Measurements from ENCODE around the gene CTCF. TPM values are rescaled to one million over a fixed set of nuclear protein-coding genes. Genes with fewer than 3 reads are reported as not detected.
A peak's percentile ranks its signal among the peaks of the same experiment; 100 is the strongest.

Gene CTCF
- total and polyA plus RNA-seq, 4 donors = 10.1 to 35.3 (median 15.5) TPM

DNA sequence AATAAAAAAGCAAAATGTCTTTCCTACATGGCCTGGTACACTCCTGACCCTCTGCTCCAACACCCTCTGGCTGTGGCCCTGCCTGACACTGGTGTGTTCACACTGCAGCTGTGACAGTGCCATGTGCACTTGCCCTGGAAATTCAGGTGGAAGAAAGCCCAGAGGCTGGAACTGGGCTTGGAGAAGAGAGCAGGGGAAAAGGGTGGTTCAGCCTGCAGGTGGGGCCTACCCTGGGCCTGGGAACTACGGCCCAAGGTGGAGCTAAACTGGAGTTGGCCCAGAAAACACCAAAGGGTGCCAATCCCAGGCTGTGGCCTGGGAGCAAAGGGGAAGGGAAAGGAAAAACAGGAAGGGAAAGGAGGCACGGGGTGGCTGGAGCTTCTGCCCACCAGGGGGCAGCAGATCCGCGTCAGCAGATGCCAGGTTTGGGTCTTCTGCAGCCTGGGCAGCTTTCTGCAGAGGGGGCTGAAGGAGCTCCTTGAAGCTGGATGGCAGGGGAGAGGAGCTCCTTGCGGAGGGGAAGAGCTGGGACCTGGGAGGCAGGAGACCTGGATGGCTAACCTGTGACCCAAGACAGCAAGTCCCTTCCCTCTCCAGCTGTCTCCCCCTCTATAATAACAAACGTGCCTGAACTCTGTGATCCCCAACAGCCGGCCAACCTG, 15.4 kb upstream of the CTCF start:
- TF ChIP-seq SP1 (IDR thresholded peaks at IDR 0.05) (peak; percentile 71), NR2F2 (IDR thresholded peaks at IDR 0.05) (no peak), HNF4A (conservative IDR thresholded peaks at IDR 0.05) (peak; percentile 61 to 63), RAD21 (IDR thresholded peaks at IDR 0.05) (peak; percentile 85 to 91), FOXA2 (IDR thresholded peaks at IDR 0.05) (no peak), EGR1 (IDR thresholded peaks at IDR 0.05; ENCODE audit: low read depth in 2 of 2) (peak in 1 of 2 donors; percentile 34), RXRA (IDR thresholded peaks at IDR 0.05) (peak; percentile 76 to 81), HNF4G (IDR thresholded peaks at IDR 0.05) (no peak), YY1 (IDR thresholded peaks at IDR 0.05) (peak; percentile 67), GABPA (IDR thresholded peaks at IDR 0.05 in 1 of 2, conservative IDR thresholded peaks at IDR 0.05 in 1 of 2) (peak in 1 of 2 donors; percentile 33), FOXA1 (IDR thresholded peaks at IDR 0.05) (no peak), JUND (IDR thresholded peaks at IDR 0.05) (no peak)
- TF ChIP-seq, protein P1, sequence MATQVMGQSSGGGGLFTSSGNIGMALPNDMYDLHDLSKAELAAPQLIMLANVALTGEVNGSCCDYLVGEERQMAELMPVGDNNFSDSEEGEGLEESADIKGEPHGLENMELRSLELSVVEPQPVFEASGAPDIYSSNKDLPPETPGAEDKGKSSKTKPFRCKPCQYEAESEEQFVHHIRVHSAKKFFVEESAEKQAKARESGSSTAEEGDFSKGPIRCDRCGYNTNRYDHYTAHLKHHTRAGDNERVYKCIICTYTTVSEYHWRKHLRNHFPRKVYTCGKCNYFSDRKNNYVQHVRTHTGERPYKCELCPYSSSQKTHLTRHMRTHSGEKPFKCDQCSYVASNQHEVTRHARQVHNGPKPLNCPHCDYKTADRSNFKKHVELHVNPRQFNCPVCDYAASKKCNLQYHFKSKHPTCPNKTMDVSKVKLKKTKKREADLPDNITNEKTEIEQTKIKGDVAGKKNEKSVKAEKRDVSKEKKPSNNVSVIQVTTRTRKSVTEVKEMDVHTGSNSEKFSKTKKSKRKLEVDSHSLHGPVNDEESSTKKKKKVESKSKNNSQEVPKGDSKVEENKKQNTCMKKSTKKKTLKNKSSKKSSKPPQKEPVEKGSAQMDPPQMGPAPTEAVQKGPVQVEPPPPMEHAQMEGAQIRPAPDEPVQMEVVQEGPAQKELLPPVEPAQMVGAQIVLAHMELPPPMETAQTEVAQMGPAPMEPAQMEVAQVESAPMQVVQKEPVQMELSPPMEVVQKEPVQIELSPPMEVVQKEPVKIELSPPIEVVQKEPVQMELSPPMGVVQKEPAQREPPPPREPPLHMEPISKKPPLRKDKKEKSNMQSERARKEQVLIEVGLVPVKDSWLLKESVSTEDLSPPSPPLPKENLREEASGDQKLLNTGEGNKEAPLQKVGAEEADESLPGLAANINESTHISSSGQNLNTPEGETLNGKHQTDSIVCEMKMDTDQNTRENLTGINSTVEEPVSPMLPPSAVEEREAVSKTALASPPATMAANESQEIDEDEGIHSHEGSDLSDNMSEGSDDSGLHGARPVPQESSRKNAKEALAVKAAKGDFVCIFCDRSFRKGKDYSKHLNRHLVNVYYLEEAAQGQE (IDR thresholded peaks at IDR 0.05) = no peak
- TF ChIP-seq, protein P2, sequence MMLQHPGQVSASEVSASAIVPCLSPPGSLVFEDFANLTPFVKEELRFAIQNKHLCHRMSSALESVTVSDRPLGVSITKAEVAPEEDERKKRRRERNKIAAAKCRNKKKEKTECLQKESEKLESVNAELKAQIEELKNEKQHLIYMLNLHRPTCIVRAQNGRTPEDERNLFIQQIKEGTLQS (IDR thresholded peaks at IDR 0.05) = no peak
- TF ChIP-seq, protein P3, sequence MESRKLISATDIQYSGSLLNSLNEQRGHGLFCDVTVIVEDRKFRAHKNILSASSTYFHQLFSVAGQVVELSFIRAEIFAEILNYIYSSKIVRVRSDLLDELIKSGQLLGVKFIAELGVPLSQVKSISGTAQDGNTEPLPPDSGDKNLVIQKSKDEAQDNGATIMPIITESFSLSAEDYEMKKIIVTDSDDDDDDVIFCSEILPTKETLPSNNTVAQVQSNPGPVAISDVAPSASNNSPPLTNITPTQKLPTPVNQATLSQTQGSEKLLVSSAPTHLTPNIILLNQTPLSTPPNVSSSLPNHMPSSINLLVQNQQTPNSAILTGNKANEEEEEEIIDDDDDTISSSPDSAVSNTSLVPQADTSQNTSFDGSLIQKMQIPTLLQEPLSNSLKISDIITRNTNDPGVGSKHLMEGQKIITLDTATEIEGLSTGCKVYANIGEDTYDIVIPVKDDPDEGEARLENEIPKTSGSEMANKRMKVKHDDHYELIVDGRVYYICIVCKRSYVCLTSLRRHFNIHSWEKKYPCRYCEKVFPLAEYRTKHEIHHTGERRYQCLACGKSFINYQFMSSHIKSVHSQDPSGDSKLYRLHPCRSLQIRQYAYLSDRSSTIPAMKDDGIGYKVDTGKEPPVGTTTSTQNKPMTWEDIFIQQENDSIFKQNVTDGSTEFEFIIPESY (IDR thresholded peaks at IDR 0.05) = no peak
- TF ChIP-seq, protein P4, sequence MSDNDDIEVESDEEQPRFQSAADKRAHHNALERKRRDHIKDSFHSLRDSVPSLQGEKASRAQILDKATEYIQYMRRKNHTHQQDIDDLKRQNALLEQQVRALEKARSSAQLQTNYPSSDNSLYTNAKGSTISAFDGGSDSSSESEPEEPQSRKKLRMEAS (IDR thresholded peaks at IDR 0.05) = peak; percentile 92
- TF ChIP-seq, protein P5, sequence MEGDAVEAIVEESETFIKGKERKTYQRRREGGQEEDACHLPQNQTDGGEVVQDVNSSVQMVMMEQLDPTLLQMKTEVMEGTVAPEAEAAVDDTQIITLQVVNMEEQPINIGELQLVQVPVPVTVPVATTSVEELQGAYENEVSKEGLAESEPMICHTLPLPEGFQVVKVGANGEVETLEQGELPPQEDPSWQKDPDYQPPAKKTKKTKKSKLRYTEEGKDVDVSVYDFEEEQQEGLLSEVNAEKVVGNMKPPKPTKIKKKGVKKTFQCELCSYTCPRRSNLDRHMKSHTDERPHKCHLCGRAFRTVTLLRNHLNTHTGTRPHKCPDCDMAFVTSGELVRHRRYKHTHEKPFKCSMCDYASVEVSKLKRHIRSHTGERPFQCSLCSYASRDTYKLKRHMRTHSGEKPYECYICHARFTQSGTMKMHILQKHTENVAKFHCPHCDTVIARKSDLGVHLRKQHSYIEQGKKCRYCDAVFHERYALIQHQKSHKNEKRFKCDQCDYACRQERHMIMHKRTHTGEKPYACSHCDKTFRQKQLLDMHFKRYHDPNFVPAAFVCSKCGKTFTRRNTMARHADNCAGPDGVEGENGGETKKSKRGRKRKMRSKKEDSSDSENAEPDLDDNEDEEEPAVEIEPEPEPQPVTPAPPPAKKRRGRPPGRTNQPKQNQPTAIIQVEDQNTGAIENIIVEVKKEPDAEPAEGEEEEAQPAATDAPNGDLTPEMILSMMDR (IDR thresholded peaks at IDR 0.05; ENCODE audit: low read depth, low read length, missing input control) = peak; percentile 96
- Histone ChIP-seq H3K9me3 (ENCODE audit: control insufficient read depth in 4 of 4, low read length in 3 of 4) (no peaks in the 10 kb centered on the region), H3K4me1 (ENCODE audit: control insufficient read depth in 4 of 4, insufficient read depth in 4 of 4, low read length in 3 of 4) (peaks cover 4 to 38% (median 27%) of the 10 kb centered on the region in 4 donors), H3K9ac (ENCODE audit: low read depth in 1 of 2, low read length in 2 of 2) (peak overlapping the region in 1 of 2 donors; percentile 43), H3K27ac (ENCODE audit: low read depth in 1 of 2, low read length in 2 of 2) (peak overlapping the region; percentile 39 to 54), H3K27me3 (ENCODE audit: control insufficient read depth in 4 of 4, insufficient read depth in 4 of 4, low read length in 3 of 4) (no peaks in the 10 kb centered on the region), H3K4me3 (ENCODE audit: low read depth in 1 of 3, low read length in 3 of 3) (no peak overlapping the region), H3K36me3 (ENCODE audit: control insufficient read depth in 4 of 4, insufficient read depth in 3 of 4, low read depth in 1 of 4, low read length in 3 of 4) (peaks cover 5 to 28% (median 8%) of the 10 kb centered on the region in 4 donors)
- WGBS = 15% methylated on average over 7 of the region's 7 CpGs
- peak; percentile 82 for DNase-seq (ENCODE audit: low spot score)
